Measurements from ENCODE around the gene DCTN5. TPM values are rescaled to one million over a fixed set of nuclear protein-coding genes. Genes with fewer than 3 reads are reported as not detected.

The DCTN5 gene
- total and polyA plus RNA-seq, 10 donors = 11.9 to 62.5 (median 41.3) TPM

DNA sequence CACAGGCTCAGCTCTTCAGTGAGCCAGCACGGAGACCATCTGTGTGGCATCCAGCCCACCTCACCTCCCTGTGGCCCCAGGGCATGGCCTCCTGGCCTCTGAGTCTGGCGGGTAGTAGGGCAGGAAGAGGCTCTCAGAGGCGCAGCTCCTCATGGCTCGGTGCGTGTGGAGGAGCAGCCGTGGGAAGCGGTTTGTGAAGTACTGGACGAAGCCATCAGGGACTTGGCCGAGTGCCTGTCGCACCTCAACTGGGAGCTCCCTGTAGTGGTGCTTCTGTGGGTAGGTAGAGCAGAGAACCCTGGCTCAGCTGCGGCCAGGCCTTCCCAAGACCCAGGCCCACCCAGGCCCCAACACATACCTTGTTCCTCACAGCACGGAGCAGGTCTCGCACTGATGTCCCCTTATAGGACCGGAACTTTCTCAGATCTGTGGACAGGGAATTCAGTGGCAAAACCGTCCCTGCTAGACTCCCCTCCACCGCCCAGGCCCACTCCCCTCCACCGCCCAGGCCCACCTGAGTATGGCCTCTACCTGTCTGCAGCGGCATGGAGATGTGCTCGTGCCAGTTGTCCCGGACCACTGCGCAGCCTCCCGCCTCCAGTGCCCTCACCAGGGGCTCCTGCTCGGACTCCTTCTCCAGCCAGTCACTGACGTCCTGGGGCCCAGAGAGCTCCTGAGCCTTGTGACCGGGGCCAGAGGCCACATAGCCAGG lies 49.7 kb downstream of the DCTN5 start:
- no peaks in the 10 kb centered on the region for H3K9me3 ChIP-seq
- TF ChIP-seq, protein P1, sequence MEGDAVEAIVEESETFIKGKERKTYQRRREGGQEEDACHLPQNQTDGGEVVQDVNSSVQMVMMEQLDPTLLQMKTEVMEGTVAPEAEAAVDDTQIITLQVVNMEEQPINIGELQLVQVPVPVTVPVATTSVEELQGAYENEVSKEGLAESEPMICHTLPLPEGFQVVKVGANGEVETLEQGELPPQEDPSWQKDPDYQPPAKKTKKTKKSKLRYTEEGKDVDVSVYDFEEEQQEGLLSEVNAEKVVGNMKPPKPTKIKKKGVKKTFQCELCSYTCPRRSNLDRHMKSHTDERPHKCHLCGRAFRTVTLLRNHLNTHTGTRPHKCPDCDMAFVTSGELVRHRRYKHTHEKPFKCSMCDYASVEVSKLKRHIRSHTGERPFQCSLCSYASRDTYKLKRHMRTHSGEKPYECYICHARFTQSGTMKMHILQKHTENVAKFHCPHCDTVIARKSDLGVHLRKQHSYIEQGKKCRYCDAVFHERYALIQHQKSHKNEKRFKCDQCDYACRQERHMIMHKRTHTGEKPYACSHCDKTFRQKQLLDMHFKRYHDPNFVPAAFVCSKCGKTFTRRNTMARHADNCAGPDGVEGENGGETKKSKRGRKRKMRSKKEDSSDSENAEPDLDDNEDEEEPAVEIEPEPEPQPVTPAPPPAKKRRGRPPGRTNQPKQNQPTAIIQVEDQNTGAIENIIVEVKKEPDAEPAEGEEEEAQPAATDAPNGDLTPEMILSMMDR (IDR thresholded peaks at IDR 0.05 in 8 of 11, conservative IDR thresholded peaks at IDR 0.05 in 3 of 11) = no peak
- TF ChIP-seq POLR2AphosphoS5 (IDR thresholded peaks at IDR 0.05) (no peak), POLR2A (IDR thresholded peaks at IDR 0.05) (no peak)
- H3K4me1 ChIP-seq = peaks cover 0 to 11% (median 5%) of the 10 kb centered on the region in 6 donors
- intact Hi-C loops (cut with DNase I; ENCODE audit: low total_unique reads) = no loop called here
- no peak overlapping the region for H3K27ac ChIP-seq
- no peak overlapping the region for H3K4me3 ChIP-seq
- 92 to 97% (median 96%) methylated on average over 18 to 25 of the region's 25 CpGs for WGBS, 5 donors
- peaks cover 0 to 66% (median 45%) of the 10 kb centered on the region in 6 donors for H3K36me3 ChIP-seq
- peak; percentile 41 for DNase-seq
- H3K27me3 ChIP-seq (replicated peaks in 1 of 7) = peaks cover 0 to 6% (median 0%) of the 10 kb centered on the region in 7 donors

DNA sequence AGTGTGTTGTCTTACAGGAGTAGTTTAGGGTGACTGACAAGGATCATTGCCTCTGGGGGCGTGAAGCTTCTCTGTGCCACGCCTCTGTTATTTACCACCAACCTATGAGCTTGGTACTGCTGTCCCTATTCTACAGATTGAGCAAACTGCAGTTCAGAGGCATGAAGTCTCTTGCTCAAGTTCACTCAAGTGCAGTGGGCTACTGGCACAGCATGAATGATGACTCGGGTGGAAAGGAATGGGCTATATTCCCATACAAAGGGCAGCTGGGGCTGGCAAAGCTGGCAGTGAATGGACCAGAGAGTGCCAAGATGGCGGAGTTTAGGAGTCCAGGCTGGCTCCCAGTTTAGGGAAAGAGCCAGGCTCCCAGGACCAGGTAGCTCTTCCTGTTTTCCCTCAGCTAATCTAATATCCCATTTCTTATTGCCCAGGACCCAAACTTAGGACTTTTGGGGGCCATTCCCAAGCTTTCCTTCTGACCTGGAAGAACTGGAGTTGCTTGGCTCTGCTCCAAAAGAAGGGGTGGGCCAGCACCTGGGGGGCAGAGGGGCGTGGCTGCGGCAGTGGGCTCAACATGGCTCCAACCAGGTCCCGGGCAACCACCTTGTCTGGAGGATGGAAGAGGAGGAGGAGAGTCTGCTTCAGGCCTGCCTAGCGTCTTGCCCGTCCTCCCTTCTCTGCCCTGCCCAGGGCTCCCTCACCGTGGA lies 50.4 kb downstream of the DCTN5 start:
- intact Hi-C loops (cut with DNase I; ENCODE audit: low total_unique reads) = no loop called here
- Histone ChIP-seq H3K4me3 (no peak overlapping the region), H3K4me1 (peaks cover 0 to 11% (median 5%) of the 10 kb centered on the region in 6 donors), H3K27me3 (replicated peaks in 1 of 7) (peaks cover 0 to 6% (median 0%) of the 10 kb centered on the region in 7 donors), H3K36me3 (peaks cover 0 to 59% (median 45%) of the 10 kb centered on the region in 6 donors), H3K9me3 (no peaks in the 10 kb centered on the region), H3K27ac (no peak overlapping the region)
- 91 to 97% (median 95%) methylated on average over 10 of the region's 10 CpGs for WGBS, 5 donors
- no peak for TF ChIP-seq POLR2AphosphoS5 (IDR thresholded peaks at IDR 0.05)
- TF ChIP-seq, protein P1 (IDR thresholded peaks at IDR 0.05 in 8 of 11, conservative IDR thresholded peaks at IDR 0.05 in 3 of 11) = no peak
- no peak for TF ChIP-seq POLR2A (IDR thresholded peaks at IDR 0.05)
- no peak for DNase-seq

DNA sequence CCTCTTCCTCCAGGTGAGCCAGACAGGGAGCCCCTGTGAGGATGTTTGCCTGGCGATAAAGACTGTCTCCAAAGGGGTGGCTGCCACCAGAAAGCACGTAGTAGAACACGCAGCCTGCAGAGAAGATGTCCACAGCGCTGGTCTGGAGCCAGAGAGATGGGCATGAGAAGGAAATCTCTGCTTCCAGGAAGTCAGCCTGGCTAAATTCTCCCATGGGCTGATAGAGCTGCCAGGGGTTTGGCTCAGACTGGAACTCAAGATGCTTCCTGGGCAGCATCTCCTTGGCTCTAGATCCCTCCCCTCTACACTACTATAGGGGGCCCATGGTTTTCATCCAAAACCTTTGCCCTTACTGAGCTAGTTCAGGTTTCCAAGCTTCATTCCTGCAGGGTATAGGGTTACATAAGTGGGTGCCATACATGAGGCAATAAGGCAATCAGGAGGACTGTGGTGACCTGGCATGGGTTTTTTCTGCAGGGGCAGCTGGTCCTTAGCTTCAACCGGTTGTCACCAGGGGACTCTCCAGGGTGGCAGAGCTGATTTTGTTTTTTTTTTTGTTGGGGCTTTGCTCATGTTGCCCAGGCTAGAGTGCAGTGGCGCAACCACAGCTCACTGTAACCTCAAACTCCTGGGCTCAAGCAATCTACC lies 51.0 kb downstream of the DCTN5 start:
- no peak overlapping the region for H3K4me3 ChIP-seq
- 91 to 98% (median 96%) methylated on average over 6 of the region's 6 CpGs for WGBS, 5 donors
- H3K9me3 ChIP-seq = no peaks in the 10 kb centered on the region
- no peak overlapping the region for H3K27ac ChIP-seq
- intact Hi-C loops (cut with DNase I; ENCODE audit: low total_unique reads) = no loop called here
- H3K27me3 ChIP-seq (replicated peaks in 1 of 7) = peaks cover 0 to 6% (median 0%) of the 10 kb centered on the region in 7 donors
- H3K4me1 ChIP-seq = peaks cover 0 to 11% (median 5%) of the 10 kb centered on the region in 6 donors
- DNase-seq = no peak
- TF ChIP-seq, protein P1 (IDR thresholded peaks at IDR 0.05 in 8 of 11, conservative IDR thresholded peaks at IDR 0.05 in 3 of 11) = no peak
- TF ChIP-seq POLR2A (IDR thresholded peaks at IDR 0.05) = no peak
- TF ChIP-seq POLR2AphosphoS5 (IDR thresholded peaks at IDR 0.05) = no peak
- peaks cover 0 to 53% (median 39%) of the 10 kb centered on the region in 6 donors for H3K36me3 ChIP-seq
